ENCODE measurements around the gene UBL7. TPM values are rescaled to one million over a fixed set of nuclear protein-coding genes. Genes with fewer than 3 reads are reported as not detected.
"Not testable (repeated sequence)": the region's sequence is repeated elsewhere in the genome, so short reads cannot be mapped to it uniquely, and the experiment has no call there.

Gene UBL7, protein sequence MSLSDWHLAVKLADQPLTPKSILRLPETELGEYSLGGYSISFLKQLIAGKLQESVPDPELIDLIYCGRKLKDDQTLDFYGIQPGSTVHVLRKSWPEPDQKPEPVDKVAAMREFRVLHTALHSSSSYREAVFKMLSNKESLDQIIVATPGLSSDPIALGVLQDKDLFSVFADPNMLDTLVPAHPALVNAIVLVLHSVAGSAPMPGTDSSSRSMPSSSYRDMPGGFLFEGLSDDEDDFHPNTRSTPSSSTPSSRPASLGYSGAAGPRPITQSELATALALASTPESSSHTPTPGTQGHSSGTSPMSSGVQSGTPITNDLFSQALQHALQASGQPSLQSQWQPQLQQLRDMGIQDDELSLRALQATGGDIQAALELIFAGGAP
- 30.8 TPM for polyA plus RNA-seq (ENCODE audit: insufficient read length)

DNA sequence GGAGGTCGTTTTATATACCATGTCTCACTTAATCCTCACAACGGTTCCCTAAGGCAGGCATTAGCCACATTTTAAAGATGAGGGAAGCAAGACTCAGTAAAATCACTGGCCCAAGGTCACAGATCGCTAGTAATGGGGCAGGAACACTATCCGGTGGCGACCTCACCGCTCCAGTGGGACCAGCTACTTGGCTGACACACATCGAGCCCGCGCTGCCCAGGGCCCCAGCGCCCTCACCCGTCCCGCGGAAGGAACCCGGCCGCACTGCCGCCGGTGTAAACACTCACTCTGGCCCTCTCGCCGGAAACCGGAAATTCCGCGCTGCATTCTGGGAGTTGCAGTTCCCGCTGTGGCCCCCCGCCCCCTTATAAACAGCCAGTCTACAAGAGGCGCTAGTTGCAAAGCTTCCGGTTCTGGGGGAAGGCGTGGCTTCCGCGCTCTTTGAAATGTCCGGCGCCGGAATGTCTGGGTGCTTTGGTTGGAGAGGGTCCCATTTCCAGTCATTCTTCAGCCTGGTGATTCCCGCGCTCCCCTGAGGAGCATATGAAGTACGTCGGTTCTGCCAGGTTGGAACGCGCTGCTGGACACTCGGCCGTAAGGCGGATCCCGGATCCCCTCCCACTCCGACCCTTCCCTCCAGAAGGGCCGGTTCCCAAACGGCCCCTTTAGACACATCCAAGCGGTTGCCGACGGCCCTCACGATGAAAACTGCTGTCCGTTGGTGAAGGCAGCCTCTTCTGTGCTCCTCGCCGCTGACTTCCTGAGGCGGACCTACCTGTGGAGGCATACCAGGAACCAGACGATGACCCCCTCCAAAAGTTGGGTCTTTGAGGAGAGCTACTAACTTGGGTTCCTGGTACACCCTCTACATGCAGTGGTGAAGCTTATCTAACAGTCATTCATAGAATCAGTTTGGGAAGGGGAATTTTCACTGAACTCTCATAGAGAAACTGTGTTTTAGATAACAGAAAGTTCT is at the start of gene UBL7:
TSS of gene UBL7 (minus strand) at position 290 of the 976 bp plus-strand sequence. CDS start 2,293 bp downstream, outside the sequence.
- peak; percentile 95 for DNase-seq

DNA sequence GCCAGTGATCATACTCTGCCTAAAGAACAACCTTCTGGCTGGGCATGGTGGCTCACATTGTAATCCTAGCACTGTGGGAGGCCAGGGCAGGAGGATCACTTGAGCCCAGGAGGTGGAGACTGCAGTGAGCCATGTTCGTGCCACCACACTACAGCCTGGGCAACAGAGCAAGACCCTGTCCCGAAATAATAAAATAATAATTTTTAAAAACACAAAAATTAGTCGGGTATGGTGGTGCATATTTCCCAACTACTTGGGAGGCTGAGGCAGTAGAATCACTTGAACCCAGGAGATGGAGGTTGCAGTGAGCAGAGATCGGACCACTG is 45.5 kb upstream of the UBL7 start:
- DNase-seq, result no peak

DNA sequence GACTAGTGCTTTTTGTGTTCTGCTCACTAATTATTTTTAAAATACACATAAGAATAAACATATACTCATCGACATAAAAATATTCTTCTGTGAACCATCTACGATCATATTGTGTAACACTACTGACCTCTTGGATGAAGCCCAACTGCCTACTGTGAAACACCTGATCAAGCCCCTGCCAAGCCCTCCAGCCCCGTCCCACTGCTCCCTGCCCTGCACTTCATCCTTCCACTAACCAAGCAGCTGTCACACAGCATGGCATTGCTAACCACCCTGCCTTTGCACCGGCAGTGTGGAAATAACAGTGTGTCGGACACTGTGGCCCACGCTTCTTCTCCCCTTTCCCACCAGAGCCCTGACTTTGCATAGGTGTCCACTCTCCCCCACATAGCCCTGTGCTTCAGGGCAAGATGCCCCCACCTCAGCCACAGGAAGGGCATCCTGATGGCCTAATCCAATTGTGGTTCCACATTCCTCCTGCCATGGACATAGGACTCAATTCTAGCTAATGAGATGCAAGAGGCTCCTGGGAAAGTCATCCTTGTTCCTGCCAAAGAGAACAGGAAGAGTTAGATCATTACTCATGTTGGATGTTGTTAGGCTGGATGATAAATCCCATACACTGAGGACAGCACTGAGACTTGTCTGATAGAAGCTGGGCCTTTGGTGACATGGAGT is 45.0 kb upstream of the UBL7 start:
- no peak for DNase-seq

DNA sequence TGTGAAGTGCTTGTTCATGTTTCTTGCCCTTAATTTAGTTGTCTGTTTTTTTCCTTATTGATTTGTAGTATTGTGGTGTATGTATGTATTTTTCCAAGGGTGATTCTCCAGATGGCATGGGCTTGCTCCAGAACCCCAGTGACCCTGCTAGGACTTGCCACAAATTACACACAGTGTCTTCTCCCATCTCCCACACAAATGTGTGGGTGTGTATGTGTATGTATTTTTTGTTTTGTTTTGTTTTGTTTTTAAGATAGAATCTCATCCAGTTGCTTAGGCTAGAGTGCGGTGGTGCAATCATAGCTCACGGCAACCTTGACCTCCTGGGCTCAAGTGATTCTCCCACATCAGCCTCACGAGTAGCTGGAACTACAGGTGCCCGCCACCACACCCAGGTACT is 43.9 kb upstream of the UBL7 start:
- no peak for DNase-seq

DNA sequence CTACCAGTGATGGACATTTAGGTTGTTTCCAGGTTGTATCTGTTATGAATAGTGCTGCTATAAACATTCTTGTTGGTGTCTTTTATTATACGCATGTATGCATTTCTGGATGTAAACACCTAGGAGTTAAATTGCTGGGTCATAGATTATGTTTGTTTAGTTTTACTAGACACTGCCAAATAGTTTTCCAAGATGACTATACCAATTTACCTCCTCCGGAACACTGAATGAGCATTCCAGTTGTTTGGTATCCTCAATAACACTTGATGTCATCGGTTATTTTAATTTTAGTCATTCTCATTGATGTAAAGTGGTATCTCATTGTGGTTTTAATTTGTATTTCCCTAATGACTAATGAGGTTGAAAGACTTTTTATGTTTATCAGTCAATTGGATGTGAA is 43.5 kb upstream of the UBL7 start:
- no peak for DNase-seq

DNA sequence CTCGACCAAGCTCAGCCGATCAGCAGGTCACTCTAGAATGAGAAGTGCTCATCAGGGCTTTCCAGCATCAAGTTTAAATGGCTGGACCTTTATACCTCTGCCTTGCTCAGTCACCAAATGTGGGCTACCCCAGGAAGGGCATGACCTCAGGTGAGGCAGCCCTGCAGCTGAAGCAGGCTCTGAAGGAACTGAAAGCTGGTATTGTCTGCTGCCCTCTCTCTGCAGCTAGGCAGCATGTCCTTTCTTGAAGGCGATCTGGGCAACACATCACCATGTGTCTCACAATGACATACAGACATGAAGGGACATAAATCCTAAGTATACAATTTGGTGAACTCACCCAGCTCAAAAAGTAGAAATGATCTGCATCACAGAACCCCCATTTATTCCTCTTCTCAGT is 41.3 kb upstream of the UBL7 start:
- no peak for DNase-seq

DNA sequence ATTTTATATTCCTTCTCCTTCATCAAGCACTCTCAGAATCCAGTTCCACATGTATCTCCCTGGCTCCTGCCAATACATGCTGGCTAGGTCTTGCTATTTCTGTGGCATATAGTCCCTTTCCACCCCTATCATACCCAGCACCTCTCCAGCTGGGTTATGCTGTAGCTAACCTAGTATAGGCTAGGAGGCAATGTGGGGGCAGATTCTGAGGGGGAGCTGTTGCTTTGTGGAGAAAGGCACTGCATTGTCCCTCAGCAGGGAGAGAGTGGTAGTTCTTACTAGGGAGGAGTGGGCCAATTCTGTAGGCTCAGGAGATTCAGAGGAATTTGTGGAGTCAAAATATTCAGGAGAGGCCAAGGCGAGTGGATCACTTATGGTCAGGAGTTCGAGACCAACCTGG is 39.4 kb upstream of the UBL7 start:
- DNase-seq, result no peak

DNA sequence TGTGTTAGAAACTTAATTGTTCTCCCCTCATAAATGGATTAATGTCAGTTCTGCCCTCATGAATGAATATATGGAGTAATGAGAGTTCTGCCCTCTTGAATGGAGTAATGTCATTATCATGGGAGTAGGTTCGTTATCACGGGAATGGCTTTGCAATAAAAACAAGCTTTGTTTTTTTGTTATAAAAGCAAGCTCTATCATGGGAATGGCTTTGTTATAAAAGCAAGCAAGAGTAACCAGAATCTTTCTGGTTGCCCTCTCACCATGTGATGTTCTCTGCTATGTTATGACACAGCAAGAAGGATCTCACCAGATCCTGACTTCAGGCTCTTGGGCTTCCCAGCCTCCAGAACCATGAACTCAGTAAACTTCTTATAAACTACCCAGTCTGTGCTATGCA is 38.4 kb upstream of the UBL7 start:
- no peak for DNase-seq

DNA sequence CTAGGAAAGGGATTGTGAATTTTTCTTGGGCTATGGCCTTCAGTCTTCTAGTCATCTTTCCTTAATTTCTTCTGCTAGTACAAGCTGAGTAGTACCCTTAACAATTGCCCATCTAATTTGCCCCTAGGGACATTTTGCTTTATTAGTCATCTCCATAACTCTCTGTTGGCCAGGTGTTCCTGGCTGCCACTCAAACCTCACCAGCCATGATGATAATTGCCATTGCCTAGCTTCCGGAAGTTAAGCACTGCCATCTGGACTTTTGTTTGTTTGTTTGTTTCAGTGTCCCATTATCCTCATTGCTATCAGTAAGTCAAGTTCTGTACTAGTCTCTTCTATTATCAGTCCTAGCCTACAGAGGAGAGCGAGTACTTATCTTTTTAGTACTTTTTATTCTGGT is 36.6 kb upstream of the UBL7 start:
- no peak for DNase-seq

DNA sequence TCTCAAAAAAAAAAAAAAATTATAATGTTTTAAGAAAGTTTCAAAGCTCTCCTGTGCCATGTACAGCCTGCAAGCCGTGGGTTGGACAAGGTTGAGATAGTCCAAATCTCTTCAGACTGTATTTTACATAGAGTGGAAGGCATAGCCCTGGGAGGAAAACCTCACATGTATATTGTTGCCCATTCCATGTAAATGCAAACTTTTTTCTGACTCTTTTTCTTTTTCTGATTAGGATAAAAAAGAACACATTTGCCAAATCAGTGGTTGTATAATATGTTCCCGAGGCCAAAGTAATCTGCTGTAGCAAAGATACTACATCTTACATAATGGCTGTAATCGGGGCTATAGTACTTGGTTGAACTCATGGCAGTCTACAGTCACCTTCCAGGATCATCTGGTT is 35.7 kb upstream of the UBL7 start:
- no peak for DNase-seq

DNA sequence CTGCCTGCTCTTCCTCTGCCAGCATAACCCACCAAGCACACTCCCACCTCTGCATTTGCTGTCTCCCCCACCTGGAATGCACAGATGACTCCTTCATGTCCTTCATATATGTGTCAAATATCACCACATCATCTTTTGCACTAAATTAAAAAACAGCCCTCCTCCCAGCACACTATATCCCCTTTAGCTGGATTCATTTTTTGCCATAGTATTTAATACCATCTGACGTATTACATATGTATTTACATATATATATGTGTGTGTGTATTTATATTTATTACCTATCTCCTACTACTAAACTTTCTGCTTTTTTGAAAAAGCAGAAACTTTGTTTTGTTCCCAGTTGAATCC is 29.4 kb upstream of the UBL7 start:
- no peak for DNase-seq

DNA sequence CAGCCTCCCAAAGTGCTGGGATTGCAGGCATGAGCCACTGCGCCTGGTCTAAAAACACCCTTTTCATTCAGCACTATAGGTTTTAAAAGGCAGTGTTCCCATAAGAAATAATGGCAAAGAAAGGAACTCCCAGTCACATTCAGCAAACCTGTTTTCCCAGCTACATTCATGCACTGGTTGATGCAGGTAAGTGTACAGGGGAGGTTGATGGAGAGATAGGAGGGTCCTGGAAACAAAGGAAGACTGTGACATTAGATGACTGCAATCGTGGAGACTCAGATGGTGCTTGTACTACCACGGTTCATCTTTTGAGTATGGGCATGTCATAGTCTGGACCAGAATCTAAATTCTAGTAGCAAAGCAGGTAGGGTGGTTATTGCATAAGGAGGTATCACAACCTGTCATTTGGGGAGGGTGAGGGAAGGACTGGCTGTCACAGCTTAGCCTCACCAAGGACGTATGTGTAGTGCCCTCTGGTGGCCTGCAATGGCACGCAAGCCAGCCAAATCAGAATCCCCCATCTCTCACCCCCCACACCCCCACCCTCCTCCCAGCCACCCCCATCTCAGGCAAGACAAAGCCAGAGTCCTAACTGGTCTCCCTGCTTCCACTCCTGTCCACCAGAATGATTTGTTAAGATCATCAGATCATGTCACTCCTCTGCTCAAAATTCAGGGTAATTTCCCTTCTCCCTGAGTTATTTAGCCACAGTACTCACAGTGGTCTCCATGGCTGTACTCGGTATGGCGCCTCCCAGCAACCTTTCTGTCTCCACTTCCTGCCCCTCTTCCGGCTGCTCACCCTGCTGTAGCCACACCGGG is 28.8 kb upstream of the UBL7 start:
- DNase-seq, result peak; percentile 26

DNA sequence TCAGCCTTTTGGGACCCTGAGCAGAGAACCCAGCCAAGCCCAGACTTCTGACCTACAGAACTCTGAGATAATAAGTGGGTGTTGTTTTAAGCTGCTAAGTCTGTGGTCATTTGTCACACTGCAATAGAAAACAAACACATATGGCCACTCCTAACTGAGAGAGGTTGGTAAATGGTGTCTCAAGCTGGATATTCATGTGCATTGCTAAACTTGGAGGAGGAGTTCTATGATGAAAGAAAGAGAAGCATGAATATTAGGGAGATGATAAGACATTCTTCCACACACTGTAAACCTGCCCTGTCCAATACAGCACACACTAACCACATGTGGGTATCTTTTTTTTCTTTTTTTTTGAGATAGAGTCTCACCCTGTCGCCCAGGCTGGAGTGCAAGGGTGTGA is 27.8 kb upstream of the UBL7 start:
- DNase-seq, result no peak

DNA sequence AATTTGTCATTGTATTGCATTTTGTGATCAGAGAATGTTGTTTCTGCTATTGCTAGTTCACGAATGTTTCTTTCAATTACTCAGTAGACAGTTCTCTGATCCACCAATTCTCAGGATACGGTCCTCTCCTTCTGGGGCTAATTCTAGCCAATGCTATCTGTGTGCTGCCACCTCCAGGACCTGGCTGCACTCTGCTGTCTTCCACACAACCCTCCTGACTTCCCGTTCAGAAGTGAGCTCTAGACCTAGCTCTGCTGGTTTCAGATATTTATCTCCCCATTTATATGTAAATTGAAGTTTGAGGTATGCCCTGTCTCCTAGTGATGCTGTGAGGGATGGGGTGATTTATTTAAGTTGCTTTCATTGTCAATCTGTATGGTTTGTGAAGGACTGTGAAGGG is 21.7 kb upstream of the UBL7 start:
- DNase-seq, result no peak

DNA sequence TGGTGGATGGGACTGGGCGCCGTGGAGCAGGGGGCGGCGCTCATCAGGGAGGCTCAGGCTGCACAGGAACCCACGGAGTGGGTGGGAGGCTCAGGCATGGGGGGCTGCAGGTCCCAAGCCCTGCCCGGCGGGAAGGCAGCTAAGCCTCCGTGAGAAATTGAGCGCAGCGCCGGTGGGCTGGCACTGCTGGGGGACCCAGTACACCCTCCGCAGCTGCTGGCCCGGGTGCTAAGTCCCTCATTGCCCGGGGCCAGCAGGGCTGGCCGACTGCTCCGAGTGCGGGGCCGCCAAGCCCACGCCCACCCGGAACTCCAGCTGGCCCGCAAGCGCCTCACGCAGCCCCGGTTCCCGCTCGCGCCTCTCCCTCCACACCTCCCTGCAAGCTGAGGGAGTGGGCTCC is 19.4 kb upstream of the UBL7 start:
- not testable (repeated sequence) for DNase-seq

DNA sequence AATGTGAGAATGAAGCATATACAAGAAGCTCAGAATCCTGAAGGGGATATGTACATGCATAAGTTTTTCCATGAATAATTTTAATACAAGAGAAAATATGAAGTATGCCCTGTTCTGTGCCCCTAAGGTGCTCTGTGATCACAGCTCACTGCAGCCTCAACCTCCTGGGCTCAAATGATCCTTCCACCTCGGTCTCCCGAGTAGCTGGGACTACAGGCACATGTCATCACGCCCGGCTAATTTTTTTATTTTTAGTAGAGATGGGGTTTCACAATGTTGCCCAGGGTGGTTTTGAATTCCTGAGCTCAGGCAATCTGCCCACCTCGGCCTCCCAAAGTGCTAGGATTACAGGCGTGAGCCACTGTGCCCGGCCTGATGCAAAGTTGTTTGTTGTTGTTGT is 10.7 kb upstream of the UBL7 start:
- not testable (repeated sequence) for DNase-seq

DNA sequence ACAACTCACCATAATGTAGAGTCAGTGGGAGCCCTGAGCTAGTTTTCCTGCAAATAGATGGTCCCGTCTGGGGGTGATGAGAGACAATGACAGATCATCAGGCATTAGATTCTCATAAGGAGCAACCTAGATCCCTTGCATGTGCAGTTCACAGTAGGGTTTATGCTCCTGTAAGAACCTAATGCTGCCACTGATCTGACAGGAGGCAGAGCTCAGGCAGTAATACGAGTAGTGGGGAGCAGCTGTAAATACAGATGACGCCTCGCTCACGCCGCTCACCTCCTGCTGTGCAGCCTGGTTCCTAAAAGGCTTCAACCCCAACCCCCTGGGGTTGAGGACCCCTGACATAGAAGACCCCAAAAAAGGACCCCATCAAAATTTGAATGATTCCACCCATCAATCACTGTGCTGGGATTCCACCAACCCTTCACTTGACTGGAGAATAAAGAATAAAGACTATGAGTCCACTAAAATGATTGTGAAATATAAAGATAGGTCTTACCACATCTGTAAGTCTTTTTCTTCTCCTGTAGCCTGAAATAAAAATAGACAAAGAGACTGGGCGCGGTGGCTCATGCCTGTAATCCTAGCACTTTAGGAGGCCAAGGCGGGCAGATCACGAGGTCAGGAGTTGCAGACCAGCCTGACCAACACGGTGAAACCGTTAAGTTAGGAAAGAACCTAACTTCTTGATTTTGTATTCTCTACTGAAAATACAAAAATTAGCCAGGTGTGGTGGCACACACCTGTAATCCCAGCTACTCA is 9.9 kb upstream of the UBL7 start:
- no peak for DNase-seq

DNA sequence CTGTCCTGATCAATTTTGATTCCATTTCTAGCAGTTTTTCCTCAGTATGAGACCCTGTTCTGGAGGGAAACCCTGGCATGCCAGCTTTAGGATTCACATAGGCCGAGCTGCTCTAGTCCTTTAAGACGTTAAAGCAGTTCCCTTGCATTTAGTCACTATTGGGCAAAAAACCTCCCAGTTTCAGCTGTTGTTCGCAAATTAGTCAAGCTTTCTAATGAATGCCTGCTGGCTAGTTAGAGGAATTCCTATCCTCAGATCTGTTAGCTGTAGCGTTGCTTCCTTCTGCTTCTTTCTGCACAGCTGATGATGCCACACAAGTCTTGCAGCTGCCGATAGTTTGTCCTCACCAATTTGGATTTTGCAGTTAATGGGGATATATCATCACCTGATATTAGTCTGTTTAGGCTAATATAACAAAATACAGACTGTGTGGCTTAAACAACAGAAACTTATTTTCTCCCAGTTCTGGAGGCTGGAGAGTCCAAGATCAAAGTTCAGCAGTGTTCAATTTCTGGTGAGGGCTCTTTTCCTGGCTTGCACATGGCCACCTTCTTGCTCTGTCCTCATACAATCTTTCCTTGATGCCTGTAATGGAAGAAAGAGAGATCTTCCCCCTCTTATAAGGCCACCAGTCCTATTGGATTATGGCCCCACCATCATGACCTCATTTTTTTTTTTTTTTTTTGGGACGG is 7.5 kb upstream of the UBL7 start:
- DNase-seq, result no peak

DNA sequence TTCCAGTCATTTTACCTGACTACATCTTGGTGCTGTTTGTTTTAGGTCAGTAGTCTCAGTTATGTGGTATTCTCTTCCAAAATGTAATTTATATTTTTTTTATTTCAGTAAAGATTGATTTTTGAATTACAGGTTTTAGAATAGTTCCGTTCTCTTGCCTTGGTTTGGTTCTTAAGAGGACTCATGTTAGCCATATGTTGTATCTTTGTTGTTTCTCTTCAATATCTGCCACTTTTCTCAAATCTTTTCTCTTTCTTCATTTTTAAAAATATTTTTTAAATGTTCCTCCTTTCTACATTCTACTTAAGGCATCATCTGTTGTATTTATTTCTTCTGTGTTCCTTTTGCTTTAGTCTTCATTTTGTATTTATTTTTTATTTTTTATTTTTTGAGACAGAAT is 5.6 kb upstream of the UBL7 start:
- no peak for DNase-seq

DNA sequence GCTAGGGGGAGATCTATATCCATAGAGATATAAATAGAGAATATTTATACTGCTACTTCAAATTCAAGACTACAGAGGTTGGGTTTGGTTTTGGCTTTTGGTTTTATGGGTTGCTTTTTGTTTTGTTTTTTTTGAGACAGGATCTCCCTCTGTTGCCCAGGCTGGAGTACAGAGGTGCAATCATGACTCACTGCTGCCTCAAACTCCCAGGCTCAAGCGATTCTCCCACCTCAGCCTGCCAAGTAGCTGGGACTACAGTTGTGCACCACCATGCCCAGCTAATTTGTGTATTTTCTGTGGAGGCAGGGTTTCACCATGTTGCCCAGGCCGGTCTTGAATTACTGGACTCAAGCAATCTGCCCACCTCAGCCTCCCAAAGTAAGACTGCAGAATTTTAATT is 3.9 kb upstream of the UBL7 start:
- DNase-seq, result no peak

DNA sequence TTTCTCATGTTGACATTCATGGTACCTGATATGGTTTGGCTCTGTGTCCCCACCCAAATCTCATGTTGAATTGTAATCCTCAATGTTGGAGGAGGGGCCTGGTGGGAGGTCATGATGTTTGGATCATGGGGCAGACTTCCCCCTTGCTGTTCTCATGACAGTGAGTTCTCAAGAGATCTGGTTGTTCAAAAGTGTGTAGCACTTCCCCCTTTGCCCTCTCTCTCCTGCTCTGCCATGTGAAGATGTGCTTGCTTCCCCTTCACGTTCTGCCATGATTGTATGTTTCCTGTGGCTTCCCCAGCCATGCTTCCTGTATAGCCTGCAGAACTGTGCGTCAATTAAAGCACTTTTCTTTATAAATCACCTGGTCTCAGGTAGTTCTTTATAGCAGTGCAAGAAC is 3.3 kb upstream of the UBL7 start:
- no peak for DNase-seq
